ENCODE results near the gene CSNK2A3.
"Not testable (repeated sequence)": the region's sequence is repeated elsewhere in the genome, so short reads cannot be mapped to it uniquely, and the experiment has no call there.

Gene CSNK2A3

DNA sequence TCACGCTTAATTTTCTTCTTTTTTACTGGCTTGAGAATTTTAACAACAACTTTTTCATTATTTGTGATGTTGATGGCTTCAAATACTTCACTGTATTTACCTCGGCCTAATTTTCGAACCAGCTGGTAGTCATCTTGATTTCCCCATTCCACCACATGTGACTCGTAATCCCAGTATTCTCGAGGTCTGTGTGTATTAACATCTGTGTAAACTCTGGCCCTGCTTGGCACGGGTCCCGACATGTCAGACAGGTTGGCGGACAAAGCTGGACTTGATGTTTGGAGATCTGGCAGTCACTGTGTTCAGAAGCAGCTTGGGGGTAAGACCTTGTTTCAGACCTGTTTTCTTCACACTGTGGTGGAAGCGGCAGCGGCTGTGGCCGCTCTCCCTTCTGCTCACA, at the start of gene CSNK2A3:
TSS of gene CSNK2A3 (minus strand) at position 373 of the 400 bp plus-strand sequence. CDS start at position 242, 131 bp downstream.
- DNase-seq = not testable (repeated sequence)

DNA sequence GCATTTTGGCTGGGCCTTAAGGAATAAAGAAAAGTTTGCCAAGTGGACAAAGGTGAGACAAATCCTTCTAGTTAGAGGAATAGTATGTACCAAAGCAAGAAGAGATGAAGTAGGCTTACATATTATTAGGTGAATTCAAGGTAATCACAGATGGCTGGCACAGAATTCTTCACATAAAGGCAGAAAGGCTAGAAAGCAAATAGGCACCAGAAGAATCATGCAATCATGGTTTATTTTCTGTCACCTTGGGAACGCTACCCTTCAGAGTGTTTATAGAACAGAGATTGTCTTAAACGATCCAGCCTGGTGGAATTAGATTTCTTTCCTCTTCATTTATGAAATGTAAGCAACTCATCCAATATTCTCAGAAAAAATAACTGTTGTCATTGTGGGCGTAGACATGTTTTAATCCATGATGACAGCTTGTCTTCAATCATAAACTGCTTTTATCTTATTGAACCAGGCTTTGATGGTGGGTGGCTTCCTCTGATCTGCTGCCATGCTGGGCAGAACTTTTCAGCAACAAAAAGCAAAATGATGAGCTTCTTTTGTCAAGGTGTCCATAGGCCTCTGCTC, 49.0 kb upstream of the CSNK2A3 start:
- no peak for DNase-seq

DNA sequence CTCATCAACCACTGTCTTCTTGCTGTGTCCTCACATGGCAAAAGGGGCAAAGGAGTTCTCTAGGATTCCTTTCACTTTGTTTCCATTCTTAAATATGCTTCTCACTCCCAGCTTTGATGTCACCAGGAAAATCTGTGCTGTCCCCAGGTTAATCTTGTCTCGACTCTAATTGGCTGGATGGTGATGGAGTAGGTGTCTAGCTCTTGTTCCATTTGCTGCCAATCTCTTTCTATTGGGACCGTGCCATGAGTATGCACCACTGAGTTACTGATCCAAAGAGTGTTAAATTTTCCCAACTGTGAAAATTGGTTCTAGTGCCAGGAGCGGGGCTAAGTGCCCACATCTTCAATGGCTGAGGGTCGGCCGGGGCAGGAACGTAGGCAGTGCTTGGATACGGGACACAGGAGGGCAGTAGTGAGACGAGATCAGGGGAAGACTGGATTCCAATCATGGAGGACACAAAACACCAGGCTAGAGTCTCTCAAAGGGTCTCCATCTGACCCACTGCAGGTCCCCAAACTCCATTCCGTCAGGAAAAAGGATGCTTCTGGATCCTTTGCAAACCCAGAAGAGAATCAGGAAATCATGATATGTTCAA, 47.7 kb upstream of the CSNK2A3 start:
- DNase-seq = no peak

DNA sequence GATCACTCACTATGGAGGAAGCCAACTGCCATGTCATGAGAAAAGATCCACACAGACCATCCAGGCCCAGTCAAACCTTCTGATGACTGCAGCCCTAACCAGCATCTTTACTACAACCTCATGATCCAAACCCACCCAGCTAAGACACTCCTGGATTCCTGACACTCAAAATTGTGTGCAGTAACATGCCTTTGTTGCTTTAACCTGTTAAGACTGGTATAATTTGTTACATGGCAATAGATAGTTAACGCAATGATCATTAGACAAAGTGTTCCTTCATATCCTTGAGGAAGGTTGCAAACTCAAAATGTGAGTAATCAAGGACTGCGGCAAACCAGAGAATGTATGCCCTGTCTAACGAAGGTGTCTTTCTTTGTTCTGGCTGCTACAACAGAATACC, 47.1 kb upstream of the CSNK2A3 start:
- no peak for DNase-seq

DNA sequence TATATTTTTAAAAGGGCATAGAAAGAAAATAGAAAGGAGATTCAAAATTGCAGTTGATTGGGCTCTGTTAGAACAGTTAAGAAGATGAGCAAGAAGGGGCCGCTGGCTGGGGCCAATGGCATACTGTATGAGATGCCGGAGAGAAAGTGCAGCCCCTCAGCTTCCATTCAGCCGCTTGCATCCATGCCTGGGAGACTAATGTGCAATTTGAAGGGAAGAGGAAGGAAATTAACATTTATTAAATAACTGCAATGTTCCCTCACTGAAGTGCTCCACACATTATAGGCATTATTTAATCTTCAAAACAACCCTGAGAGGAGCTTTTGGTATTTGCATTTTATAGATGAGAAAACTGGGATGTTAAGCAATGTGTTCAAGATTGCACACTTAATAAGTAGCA, 44.7 kb upstream of the CSNK2A3 start:
- DNase-seq = no peak

DNA sequence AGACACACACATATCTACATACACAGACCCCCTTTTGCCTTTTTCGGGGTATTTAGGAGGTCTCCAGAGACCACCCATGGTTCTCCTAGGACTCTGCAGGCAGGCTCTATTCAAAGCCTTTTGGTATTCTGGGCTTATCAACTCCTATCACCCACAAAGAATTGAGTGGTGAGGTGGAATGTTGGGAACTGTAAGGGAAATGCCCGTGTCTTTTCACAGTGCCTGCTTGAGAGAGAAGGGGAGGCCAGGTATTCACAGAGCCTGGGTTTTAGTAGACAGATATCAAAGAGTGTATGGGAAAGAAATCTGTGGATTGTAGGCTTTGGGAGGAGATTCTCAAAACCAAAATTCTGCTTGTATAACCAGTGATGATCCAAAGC, 44.0 kb upstream of the CSNK2A3 start:
- no peak for DNase-seq

DNA sequence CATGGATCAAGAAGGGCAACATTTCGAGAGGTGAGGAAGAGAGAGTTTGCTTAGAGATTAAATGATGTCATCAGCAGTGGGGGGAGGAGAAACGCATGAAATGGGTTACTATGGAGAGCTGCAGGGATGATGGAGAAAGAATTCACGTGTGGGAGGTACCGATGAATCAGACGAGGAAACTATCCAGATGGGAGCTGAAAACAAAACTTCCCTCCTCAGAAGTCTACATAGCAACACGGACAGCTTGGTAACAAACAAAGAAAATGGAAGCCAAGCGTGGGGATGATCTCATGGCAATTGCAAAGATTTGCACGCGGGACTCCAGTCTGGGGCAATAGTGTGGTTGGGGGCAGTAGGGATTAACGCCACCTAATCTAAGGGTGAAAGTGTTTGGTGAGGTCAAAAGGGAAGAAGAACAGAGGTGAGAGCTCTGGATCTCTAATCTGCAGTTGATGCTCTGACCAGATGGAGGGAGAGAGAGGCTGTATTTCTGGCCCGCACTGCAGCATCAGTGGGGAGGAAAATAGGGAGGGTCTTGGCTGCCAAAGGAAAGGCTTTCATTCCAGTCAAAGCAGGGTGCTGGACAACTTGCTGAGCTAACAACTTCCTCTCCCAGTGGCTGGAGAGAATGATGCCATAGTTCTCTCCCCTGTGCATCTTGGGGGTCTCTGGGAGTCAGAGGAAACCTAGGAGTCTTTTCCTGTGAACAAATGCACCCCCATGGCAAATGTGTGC, 43.4 kb upstream of the CSNK2A3 start:
- no peak for DNase-seq

DNA sequence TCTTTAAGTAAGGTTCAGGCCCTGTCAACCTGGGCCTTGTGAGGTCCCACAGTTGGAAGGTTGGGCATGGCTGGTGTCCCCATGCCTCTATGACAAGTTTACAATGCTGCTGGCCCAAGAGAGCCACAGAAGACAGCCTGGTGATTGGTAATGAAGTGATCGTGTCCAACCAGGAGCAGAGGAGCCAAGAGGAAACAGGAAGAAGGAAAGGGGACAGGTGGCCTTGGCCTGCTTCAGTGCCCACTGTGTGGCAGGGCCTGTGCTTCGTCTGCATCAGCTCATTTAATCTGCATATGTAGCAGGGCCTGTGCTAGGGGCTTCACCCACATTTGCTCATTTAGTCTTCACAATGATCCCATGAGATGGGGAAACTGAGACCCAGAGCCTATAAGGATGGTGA, 42.1 kb upstream of the CSNK2A3 start:
- DNase-seq = no peak

DNA sequence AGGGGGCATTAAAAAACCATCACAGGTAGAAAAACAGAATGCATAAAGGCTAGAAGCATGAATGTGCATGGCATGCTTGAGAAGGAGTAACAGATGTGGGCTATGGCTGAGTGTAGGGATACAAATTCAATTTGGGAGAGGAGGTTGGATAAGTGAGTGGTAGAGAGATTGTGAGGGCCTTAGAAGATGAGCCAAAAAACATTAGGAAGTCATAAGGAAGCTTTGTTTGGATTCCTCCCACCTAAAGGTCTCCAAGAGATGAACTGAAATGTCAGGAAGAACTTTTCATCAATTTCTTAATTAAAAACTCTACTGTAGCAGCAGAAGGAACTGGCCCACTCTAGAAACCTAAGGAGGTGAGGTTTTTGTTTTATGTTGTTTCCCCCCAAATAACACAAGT, 41.2 kb upstream of the CSNK2A3 start:
- no peak for DNase-seq

DNA sequence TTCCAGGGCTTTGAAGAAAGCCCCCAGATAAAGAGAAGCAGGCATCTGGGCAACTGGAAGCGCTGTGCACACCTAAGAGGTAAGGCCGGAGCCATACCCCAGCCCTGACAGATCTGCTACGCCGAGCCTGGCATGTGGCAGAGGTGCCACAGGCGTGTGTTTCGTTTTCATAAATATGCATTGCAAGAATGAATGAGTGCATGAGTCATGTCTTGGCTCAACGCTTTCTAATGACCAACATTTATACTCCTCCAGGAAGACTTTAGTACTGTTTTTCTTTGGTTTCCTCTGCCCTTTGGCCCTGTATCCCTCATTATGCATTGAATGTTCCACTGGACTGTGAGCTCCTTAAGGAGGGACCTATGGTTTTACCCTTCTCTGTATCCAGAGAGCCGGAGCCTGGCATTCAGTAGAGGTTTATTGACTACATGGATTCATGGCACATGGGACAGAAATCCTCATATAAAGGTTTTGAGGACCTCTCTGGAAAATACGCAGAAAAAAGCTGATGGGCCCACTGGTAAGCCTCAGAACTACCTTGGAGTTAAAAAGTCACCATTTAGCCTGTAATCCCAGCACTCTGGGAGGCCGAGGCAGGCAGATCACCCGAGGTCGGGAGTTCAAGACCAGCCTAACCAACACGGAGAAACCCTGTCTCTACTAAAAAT, 38.9 kb upstream of the CSNK2A3 start:
- no peak for DNase-seq

DNA sequence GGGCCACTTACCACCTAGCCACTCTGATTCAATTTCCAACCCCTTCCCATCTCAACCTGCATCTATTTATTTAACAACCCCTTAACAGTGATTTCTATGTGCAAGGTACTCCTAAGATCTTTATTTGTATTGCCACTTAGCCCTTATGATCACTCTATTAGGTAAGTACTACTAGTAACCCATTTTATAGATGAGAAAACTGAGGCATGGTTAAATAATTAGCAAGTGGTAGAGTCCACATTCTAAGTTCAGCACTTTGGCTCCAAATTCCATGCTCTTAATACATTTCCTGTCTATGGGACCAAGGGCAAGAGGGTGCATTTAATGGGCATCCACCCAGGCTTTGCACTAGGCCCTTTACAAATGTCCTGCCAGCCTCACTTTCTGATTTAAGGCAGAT, 38.1 kb upstream of the CSNK2A3 start:
- no peak for DNase-seq

DNA sequence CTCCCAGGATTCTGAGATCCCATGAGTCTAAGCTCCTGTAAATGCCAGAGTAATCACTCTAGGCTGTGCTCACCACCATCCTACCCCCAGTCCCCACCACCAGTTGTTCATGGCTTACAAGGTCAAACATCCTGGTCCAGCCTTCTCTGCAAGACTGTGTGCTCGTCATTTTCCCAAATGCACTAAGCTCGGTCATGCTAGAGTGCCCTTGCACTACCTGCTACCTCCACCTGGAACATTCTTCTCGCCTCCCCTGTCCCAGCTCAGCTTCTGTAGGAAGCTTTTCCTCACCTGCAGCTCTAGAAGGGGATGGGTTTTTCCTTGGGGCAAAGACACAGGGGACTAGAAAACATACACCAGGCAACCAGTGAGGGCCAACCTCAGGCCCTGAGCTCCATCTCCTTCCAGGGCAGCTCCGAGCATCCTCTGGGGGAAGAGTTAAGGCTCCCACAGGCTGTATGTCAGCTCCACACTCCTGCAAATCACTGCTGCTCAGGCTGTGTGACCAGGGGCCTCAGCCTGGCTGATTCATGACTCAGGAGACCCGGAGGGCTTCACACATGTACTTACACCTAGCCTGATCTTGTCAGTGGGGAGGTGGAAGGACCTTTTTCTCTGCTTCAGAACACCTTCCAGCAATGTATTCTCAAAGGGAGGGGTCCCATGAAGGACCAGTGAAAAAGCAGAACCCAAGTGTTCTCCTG, 37.2 kb upstream of the CSNK2A3 start:
- DNase-seq = no peak

DNA sequence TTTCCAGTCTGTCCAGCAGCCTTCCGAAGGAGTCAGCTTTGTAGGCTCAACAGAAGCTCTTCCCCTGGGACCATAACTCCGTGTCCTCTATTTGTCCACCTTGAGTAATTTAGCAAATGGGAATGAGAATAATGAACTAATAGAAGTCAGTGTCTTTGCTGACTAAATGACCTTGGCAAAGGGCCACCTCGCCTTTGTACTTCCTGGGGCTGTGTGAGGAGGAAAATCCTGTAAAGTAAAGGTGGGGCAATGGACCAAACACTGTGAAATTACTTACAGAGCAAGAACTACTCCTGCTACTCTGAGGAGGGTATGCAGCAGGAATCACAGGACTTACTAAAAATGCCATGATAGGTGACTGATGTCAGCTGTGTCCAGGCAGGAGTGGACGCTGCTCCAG, 36.2 kb upstream of the CSNK2A3 start:
- DNase-seq = no peak

DNA sequence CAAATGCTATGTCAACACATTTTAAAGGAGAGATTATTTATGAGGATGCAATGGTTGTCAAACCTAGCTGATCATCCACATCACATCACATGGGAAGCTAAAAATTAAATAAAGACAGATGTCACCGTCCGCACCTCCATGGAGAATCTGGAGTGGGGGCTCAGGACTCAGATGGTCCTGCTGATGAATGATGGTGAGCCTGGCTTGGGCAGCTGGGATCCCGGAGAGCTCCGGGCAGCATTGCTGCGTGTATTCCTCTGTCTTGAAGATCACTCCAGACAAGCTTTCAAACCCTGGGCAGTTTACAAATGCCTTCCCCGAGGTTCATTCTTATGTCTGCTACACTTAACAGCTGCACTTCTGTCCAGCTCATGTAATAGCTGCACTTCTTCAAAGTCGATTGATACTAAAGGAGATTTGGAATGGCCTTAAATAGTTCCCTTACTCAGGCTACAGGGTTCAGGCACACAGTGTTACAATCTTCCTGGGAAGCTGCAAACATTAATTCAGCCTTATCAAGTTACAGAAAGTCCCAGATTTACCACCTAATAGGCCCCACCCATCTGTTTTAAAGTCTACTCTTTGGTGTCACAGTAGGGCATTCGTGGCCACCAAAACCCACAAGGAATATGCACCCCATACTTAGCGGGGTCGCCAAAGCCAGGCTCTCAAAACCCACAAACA, 34.7 kb upstream of the CSNK2A3 start:
- DNase-seq = no peak

DNA sequence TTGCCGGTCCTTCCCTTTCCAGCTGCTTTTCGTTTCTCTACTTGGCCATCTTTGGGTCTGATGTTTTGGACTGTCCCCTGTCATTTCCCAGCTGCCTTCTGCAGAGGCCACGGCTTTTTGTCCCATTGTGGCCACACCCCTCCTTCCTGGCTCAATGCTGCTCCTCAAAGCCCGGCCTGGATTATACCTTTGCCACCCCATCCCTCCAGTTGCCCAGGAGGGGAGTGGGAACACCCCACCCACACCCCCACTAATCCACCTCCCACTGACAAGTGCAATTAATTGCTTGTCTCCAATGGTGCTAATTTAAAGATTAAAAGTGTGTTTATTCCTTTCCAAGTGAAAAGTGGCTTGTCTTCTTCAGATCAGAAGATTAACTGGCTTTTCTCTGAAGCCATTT, 34.2 kb upstream of the CSNK2A3 start:
- no peak for DNase-seq

DNA sequence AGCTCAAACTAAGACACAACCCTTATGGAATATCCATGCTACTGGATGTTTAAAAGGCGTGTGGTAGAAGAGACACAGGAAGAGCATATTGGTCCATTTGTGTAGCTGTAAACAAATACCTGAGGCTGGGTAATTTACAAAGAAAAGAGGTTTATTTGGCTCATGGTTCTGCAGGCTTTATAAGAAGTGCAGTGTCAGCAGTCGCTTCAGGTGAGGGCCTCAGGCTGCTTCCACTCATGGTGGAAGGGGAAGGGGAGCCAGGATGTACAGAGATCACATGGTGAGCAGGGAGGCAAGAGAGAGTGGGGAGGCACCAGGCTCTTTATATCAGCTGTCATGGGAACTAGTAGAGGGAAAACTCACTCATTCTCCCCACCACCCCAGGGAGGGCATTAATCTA, 31.8 kb upstream of the CSNK2A3 start:
- no peak for DNase-seq

DNA sequence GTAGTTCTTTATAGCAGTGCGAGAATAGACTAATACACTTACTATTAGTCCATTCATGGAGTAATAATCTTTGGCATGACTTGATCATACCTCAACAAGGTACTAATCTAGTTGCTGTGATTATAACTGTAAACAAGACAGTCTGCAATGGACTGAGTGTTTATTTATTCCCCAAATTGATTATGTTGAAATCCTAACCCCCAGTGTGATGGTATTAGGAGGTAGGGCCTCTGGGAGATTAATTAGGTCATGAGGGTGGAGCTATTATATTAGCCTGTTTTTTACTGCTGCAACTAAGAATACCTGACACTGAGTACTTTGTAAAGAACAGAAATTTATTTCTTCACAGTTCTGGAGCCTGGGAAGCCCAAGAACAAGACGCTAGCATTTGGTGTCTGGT, 30.9 kb upstream of the CSNK2A3 start:
- no peak for DNase-seq

DNA sequence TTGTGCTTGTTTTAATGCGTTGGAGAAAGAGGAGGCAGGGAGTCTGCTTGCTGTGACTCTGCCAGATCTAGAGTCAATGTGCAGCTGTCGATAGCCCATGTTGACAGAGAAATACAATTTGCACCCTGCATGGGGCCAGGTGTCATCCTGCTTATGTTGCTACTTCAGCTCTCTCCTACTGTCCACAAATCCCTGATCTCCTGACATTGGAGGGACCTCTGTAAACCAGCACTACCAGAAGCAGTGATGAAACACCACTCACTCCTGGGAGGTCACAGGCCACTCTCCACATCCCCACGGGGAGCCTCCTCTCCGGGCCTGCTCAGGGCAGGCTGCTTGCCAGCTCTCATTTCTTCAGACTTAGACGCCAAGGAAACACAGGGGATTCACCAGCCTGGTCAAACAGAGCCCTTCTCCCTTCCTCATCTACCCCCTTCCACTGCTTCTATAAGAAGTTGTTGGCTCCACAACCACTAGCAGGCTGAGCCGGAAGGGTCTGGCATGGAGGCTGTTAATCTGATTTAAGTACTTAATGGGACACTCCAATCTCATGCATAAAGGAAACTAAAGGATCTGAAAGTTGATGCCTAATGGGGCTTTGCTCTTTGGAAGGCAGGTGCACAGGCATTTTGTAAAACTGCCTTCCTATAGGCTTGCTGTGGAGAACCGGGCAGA, 29.9 kb upstream of the CSNK2A3 start:
- no peak for DNase-seq

DNA sequence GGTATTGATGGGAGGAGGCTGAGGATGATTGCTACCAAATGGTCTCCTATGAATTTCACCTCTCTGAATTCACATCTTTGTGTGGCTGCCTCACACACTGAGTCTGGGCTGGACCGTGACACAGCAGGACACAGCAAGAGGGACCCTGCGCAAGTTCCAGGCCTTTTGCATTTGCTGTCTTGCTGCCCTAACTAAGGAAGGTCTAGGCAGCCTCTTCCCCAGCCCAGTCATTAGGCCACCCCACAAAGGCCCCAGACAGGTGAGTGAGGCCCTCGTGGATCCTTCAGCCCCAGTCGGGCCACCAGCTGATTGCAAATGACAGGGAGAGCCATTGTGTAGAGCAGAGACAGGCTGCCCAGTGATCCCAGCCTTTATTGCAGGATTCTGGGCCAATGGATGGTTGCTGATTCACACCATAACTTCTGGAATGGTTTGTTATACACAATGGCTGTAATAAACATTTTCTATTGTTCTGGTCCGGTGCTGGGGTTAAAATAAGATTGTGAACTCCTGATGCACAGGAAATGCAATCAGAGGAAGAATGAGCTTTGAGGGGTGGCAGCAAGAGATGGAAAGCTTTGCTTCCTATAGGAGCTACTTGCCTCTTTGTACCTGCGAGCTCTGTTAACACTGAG, 28.5 kb upstream of the CSNK2A3 start:
- DNase-seq = no peak

DNA sequence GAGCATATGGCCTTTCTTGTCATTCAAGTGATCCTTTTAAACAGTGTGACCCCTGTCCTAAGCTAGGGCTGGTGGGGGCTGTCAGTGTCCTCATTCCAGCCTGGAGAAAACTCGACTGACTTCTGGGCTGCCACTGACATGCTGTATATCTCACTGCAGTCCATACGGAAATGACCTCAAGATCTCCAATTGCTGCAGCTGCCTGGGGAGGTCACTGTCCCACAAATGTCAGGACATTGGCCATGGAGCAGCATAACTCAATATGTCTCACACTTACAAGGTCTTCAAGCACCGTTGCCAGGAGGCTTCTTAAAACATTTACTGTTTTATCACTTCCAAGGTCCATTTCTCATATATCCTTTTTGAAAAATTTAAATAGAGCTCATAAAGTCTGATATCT, 27.8 kb upstream of the CSNK2A3 start:
- DNase-seq = no peak

DNA sequence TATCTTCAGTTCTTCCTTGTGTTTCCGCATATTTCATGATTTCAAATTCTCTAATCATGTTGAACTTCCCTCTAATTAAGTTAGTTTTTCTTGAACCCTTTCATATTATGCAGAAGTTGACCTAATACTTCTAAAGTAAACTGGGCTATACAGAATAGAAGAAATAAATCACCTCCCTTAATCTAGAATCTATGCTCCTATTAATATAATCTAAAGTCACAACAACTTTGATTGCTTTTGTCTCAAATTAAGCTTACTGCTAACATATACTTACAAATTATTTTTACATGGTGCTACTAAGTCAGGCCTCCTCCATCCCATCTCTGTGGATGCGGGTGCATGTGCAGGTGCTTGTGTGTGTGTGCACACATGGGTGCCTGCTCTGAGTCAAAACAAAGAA, 27.3 kb upstream of the CSNK2A3 start:
- no peak for DNase-seq

DNA sequence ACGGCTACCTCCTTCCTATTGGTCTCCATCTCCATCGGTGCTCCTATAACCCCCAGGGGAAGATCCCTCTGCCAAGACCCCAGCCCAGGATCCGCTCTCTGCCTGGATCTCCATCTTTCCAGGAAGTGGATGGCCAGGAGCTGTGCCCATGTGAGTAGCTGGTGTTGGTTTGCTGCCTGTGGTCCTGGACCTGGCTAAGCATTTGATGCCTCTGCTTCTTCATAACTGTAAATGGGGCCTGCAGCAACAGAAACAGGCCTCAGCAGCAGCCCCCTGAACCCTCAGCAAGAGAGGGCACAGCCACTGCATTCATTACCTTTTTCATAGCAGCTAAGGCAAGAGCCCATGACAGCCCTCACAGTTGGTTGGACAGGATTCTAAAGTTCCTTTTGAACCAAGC, 26.6 kb upstream of the CSNK2A3 start:
- no peak for DNase-seq

Data from stimulated activated CD4-positive, alpha-beta T cell treated with anti-CD3 and anti-CD28 coated beads, Interleukin-2, amount 100 ng/mL, for 24 hours (primary cell).